ENCODE results near the gene UBE2G1. TPM values are rescaled to one million over a fixed set of nuclear protein-coding genes. Genes with fewer than 3 reads are reported as not detected.

The UBE2G1 gene
- total RNA-seq, 1 experiment from 2014 or later, result 80.6 TPM

- no peak; the same call in 1 of the 2 replicates for ATAC-seq
- no peak overlapping the region for H3K9ac ChIP-seq (ENCODE audit: low read length)
- no peaks in the 10 kb centered on the region for H3K9me2 ChIP-seq (ENCODE audit: insufficient read depth)
- no peaks in the 10 kb centered on the region; a peak in 1 of 4 replicates for H3K4me1 ChIP-seq (ENCODE audit: control insufficient read depth in 1 of 2, insufficient read depth in 2 of 2, low read length in 2 of 2)
- intact Hi-C loops (cut with micrococcal nuclease), result no loop called here
- no peaks in the 10 kb centered on the region for H4K20me1 ChIP-seq (ENCODE audit: insufficient read depth)
- no peak overlapping the region for H3K4me3 ChIP-seq (replicated peaks in 1 of 2; ENCODE audit: low read depth in 1 of 2, low read length in 2 of 2)
- H3K79me2 ChIP-seq (ENCODE audit: insufficient read depth, low read length), result peaks cover 24% of the 10 kb centered on the region
- H3K9me3 ChIP-seq (ENCODE audit: control insufficient read depth in 1 of 2, insufficient read depth in 1 of 2, low read depth in 1 of 2, low read length in 2 of 2), result no peaks in the 10 kb centered on the region
- H3K4me2 ChIP-seq (ENCODE audit: low read length), result no peak overlapping the region
- DNase-seq (ENCODE audit: low read depth, low spot score), result no peak
- peaks cover 0 to 10% of the 10 kb centered on the region in 2 experiments; a peak in 2 of 4 replicates for H3K36me3 ChIP-seq (ENCODE audit: control insufficient read depth in 1 of 2, insufficient read depth in 2 of 2, low read length in 2 of 2)
- H2AFZ ChIP-seq (ENCODE audit: low read depth, low read length, poor library complexity, severe bottlenecking), result no peak overlapping the region
- no peak overlapping the region for H3K27ac ChIP-seq (ENCODE audit: low read depth, low read length)
- ChIA-PET POLR2A (no interaction called here), CTCF (no interaction called here), RAD21 (ENCODE audit: low non-redundant PET in 1 of 2, low total read pairs in 2 of 2, uncharacterized antibody in 2 of 2, unreplicated experiment in 2 of 2) (no interaction called here)
- no peaks in the 10 kb centered on the region for H3K27me3 ChIP-seq (ENCODE audit: insufficient read depth, low read length)
- BruUV-seq (replicated peaks), result no TSS peak
- no peak for TF ChIP-seq CTCF (IDR thresholded peaks at IDR 0.05 in 2 of 3, conservative IDR thresholded peaks at IDR 0.05 in 1 of 3; ENCODE audit: borderline replicate concordance in 1 of 3, insufficient read depth in 1 of 3, low read depth in 2 of 3, low read length in 2 of 3)
- no peak for TF ChIP-seq JUND (IDR thresholded peaks at IDR 0.05)
- TF ChIP-seq ATF3 (IDR thresholded peaks at IDR 0.05), result no peak
Measured at GRCh38 chr17:4241535-4241934, 124.9 kb downstream of the UBE2G1 start.

- ATAC-seq, result no peak
- H3K9me3 ChIP-seq (ENCODE audit: control insufficient read depth in 1 of 2, insufficient read depth in 1 of 2, low read depth in 1 of 2, low read length in 2 of 2), result no peaks in the 10 kb centered on the region
- H3K9me2 ChIP-seq (ENCODE audit: insufficient read depth), result no peaks in the 10 kb centered on the region
- no TSS peak for BruUV-seq (replicated peaks)
- no peak overlapping the region for H2AFZ ChIP-seq (ENCODE audit: low read depth, low read length, poor library complexity, severe bottlenecking)
- peaks cover 14 to 18% of the 10 kb centered on the region in 2 experiments; a peak in 3 of 4 replicates for H3K36me3 ChIP-seq (ENCODE audit: control insufficient read depth in 1 of 2, insufficient read depth in 2 of 2, low read length in 2 of 2)
- ChIA-PET POLR2A (no interaction called here), CTCF (no interaction called here), RAD21 (ENCODE audit: low non-redundant PET in 1 of 2, low total read pairs in 2 of 2, uncharacterized antibody in 2 of 2, unreplicated experiment in 2 of 2) (no interaction called here)
- intact Hi-C loops (cut with micrococcal nuclease), result no loop called here
- H3K4me1 ChIP-seq (ENCODE audit: control insufficient read depth in 1 of 2, insufficient read depth in 2 of 2, low read length in 2 of 2), result peaks cover 0 to under 1% of the 10 kb centered on the region in 2 experiments; a peak in 2 of 4 replicates
- no peak overlapping the region for H3K4me3 ChIP-seq (replicated peaks in 1 of 2; ENCODE audit: low read depth in 1 of 2, low read length in 2 of 2)
- no peaks in the 10 kb centered on the region for H4K20me1 ChIP-seq (ENCODE audit: insufficient read depth)
- no peak overlapping the region for H3K9ac ChIP-seq (ENCODE audit: low read length)
- H3K27me3 ChIP-seq (ENCODE audit: insufficient read depth, low read length), result no peaks in the 10 kb centered on the region
- no peak for DNase-seq (ENCODE audit: low read depth, low spot score)
- no peak overlapping the region for H3K4me2 ChIP-seq (ENCODE audit: low read length)
- no peaks in the 10 kb centered on the region; the same call in 1 of the 2 replicates for H3K79me2 ChIP-seq (ENCODE audit: insufficient read depth, low read length)
- no peak overlapping the region for H3K27ac ChIP-seq (ENCODE audit: low read depth, low read length)
- TF ChIP-seq SRF (IDR thresholded peaks at IDR 0.05; ENCODE audit: low read depth) (no peak), ATF3 (IDR thresholded peaks at IDR 0.05) (no peak), CBX3 (IDR thresholded peaks at IDR 0.05; ENCODE audit: low read depth) (no peak), CTCF (IDR thresholded peaks at IDR 0.05 in 2 of 3, conservative IDR thresholded peaks at IDR 0.05 in 1 of 3; ENCODE audit: borderline replicate concordance in 1 of 3, insufficient read depth in 1 of 3, low read depth in 2 of 3, low read length in 2 of 3) (no peak), MAX (IDR thresholded peaks at IDR 0.05) (no peak), ZFX (IDR thresholded peaks at IDR 0.05) (no peak), SP1 (IDR thresholded peaks at IDR 0.05; ENCODE audit: low read depth) (no peak), RAD21 (IDR thresholded peaks at IDR 0.05; ENCODE audit: low read depth) (no peak), ZBTB33 (IDR thresholded peaks at IDR 0.05; ENCODE audit: extremely low read depth, insufficient replicate concordance, low read length) (no peak), YY1 (IDR thresholded peaks at IDR 0.05; ENCODE audit: extremely low read depth, insufficient replicate concordance, low read depth, low read length) (no peak), POLR2A (IDR thresholded peaks at IDR 0.05; ENCODE audit: borderline replicate concordance, extremely low read depth, insufficient read depth, insufficient read length) (no peak)
Measured at GRCh38 chr17:4236456-4236855, 130.0 kb downstream of the UBE2G1 start.

Data from HCT116 (cell line).